ENCODE measurements around the gene DNAJB4. TPM values are rescaled to one million over a fixed set of nuclear protein-coding genes. Genes with fewer than 3 reads are reported as not detected.
A peak's percentile ranks its signal among the peaks of the same experiment; 100 is the strongest.

The DNAJB4 gene
- total and polyA plus RNA-seq, 2 of the 13 experiments (the other 11 are each of a cell fraction or from before 2014, with no cell fraction given): 4.4 to 18.6 TPM

GRCh38 chr1:78045926-78046778 is 41.4 kb downstream of the DNAJB4 start, which contains the start of gene GIPC2 (continued):
- TF ChIP-seq GTF2F1 (IDR thresholded peaks at IDR 0.05; ENCODE audit: low read length): no peak
- TF ChIP-seq EED (CRISPR knock-in tag; IDR thresholded peaks at IDR 0.05): no peak
- peak; percentile 53; the same call in 1 of the 2 replicates for TF ChIP-seq THAP11 (CRISPR knock-in tag; IDR thresholded peaks at IDR 0.05)
- TF ChIP-seq ZSCAN25 (CRISPR knock-in tag; IDR thresholded peaks at IDR 0.05): 0 out of 2 replicates have a peak, but pooled peaks have one; percentile 32
- TF ChIP-seq ZZZ3 (CRISPR knock-in tag; IDR thresholded peaks at IDR 0.05; ENCODE audit: borderline replicate concordance): peak; percentile 72; the same call in 1 of the 2 replicates
- TF ChIP-seq BRF2 (CRISPR knock-in tag; IDR thresholded peaks at IDR 0.05): peak; percentile 69; the same call in 1 of the 2 replicates
- TF ChIP-seq ZFP1 (CRISPR knock-in tag; IDR thresholded peaks at IDR 0.05): no peak
- peak; percentile 59 for TF ChIP-seq BCL6 (CRISPR knock-in tag; IDR thresholded peaks at IDR 0.05)
- no peak; the same call in 1 of the 2 replicates for TF ChIP-seq MTF1 (CRISPR knock-in tag; IDR thresholded peaks at IDR 0.05)
- no peak for TF ChIP-seq SMARCE1 (IDR thresholded peaks at IDR 0.05; ENCODE audit: borderline replicate concordance)
- peak; percentile 48; the same call in 1 of the 2 replicates for TF ChIP-seq MED13 (CRISPR knock-in tag; IDR thresholded peaks at IDR 0.05)
- TF ChIP-seq SP4 (CRISPR knock-in tag; IDR thresholded peaks at IDR 0.05): peak; percentile 58; the same call in 1 of the 2 replicates
- TF ChIP-seq MTERF4 (CRISPR knock-in tag; IDR thresholded peaks at IDR 0.05): no peak
- no peak; the same call in 1 of the 2 replicates for TF ChIP-seq PAWR (CRISPR knock-in tag; IDR thresholded peaks at IDR 0.05; ENCODE audit: borderline replicate concordance)
- 0 out of 2 replicates have a peak, but pooled peaks have one; percentile 29 for TF ChIP-seq PPARG (CRISPR knock-in tag; conservative IDR thresholded peaks at IDR 0.05)
- no peak; the same call in 1 of the 2 replicates for TF ChIP-seq ZNF234 (CRISPR knock-in tag; conservative IDR thresholded peaks at IDR 0.05)
- TF ChIP-seq ZNF546 (CRISPR knock-in tag; conservative IDR thresholded peaks at IDR 0.05): 0 out of 2 replicates have a peak, but pooled peaks have one; percentile 15
- no peak for TF ChIP-seq JUND (CRISPR knock-in tag; IDR thresholded peaks at IDR 0.05)
- peak; percentile 72; the same call in 1 of the 2 replicates for TF ChIP-seq SKIL (CRISPR knock-in tag; IDR thresholded peaks at IDR 0.05; ENCODE audit: borderline replicate concordance)
- TF ChIP-seq ZNF784 (CRISPR knock-in tag; IDR thresholded peaks at IDR 0.05; ENCODE audit: borderline replicate concordance): peak; percentile 63; the same call in 1 of the 2 replicates
- 0 out of 2 replicates have a peak, but pooled peaks have one; percentile 38 for TF ChIP-seq ATF2 (CRISPR knock-in tag; IDR thresholded peaks at IDR 0.05)
- peak; percentile 58; the same call in 1 of the 2 replicates for TF ChIP-seq NR2F6 (IDR thresholded peaks at IDR 0.05)
- peak; percentile 96 for TF ChIP-seq NR2F6 (CRISPR knock-in tag; IDR thresholded peaks at IDR 0.05)
- 0 out of 2 replicates have a peak, but pooled peaks have one; percentile 26 for TF ChIP-seq MTF2 (CRISPR knock-in tag; IDR thresholded peaks at IDR 0.05; ENCODE audit: borderline replicate concordance)
